Measurements from ENCODE around the gene CLEC1A.

The CLEC1A gene

GRCh38 chr12:10042167-10042566 is 56.6 kb downstream of the CLEC1A start:
- ChIA-PET CTCF (interaction anchor here (0.9 to 1.9 kb wide), 5 partner anchors 8 to 74 kb away, joined by 3 to 4 read pairs (median 3); no protein-coding TSS in a partner anchor), POLR2A (no interaction called here)
- no peak for TF ChIP-seq CTCF (IDR thresholded peaks at IDR 0.05; ENCODE audit: control extremely low read depth, extremely low read depth, low read depth, missing control alignments)
- DNase-seq (ENCODE audit: extremely low spot score): no peak

GRCh38 chr12:10033783-10034545 is 64.8 kb downstream of the CLEC1A start:
- no peak for DNase-seq (ENCODE audit: extremely low spot score)
- CTCF ChIA-PET: interaction anchor here (1.0 to 5.0 kb wide), 9 partner anchors 9 to 716 kb away, joined by 3 to 29 read pairs (median 3); no protein-coding TSS in a partner anchor
- POLR2A ChIA-PET: no interaction called here
- no peak for TF ChIP-seq CTCF (IDR thresholded peaks at IDR 0.05; ENCODE audit: control extremely low read depth, extremely low read depth, low read depth, missing control alignments)

GRCh38 chr12:10031771-10032175 is 67.0 kb downstream of the CLEC1A start:
- DNase-seq (ENCODE audit: extremely low spot score): no peak
- ChIA-PET POLR2A (no interaction called here), CTCF (interaction anchor here (1.2 to 2.1 kb wide), 2 partner anchors 112 to 281 kb away, joined by 4 read pairs; no protein-coding TSS in a partner anchor)
- no peak for TF ChIP-seq CTCF (IDR thresholded peaks at IDR 0.05; ENCODE audit: control extremely low read depth, extremely low read depth, low read depth, missing control alignments)

DNA sequence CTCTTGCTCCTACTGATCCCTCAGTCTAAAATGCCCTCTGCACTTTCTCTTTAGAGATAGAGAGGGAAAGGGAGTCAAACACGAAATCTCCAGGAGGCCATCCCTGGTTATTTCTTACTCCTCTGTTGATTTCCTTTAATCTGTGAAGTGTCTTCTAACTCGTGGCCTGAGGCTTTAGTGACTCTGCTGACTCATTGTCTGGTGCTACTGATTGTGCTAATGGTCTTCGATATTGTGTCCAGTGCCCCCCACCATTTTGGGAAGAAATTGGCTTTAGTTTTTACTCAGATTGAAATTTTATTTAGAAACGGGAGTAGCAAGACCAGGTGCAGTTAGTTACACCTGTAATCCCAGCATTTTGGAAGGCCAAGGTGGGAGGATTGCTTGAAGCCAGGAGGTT is 67.5 kb downstream of the CLEC1A start:
- no peak for DNase-seq (ENCODE audit: extremely low spot score)
- ChIA-PET CTCF (interaction anchor here (2.1 kb wide), 1 partner anchor 112 kb away, joined by 4 read pairs; no protein-coding TSS in a partner anchor), POLR2A (no interaction called here)
- TF ChIP-seq CTCF (IDR thresholded peaks at IDR 0.05; ENCODE audit: control extremely low read depth, extremely low read depth, low read depth, missing control alignments): no peak

DNA sequence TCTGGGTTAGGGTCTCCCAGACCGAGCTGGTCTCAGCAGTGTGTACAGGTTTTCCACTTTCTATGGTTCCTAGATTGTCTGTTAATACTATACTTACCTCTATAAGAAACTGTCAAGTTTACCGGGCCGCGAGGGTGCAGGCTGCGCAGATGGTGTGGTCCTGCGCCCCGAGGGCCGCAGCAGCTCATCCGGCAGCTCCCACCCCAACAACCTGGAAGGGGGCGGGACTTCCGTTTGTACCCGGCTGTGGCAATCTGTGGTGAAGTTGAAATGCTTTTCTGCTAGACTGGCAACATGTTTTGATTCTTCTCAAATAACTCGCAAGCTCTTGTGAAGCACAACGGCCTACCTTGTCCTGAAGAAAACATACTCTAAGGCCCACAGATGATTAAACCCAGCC is 68.3 kb downstream of the CLEC1A start, which contains the start of gene CLEC9A:
Gene CLEC9A, plus strand, starts transcription at position 237 of the 400 bp plus-strand sequence. CDS start 22,006 bp downstream, outside the sequence.
- no peak for DNase-seq (ENCODE audit: extremely low spot score)
- CTCF ChIA-PET: interaction anchor here (1.3 to 2.1 kb wide), 2 partner anchors 21 to 113 kb away, joined by 3 to 4 read pairs; no protein-coding TSS in a partner anchor
- no peak for TF ChIP-seq CTCF (IDR thresholded peaks at IDR 0.05; ENCODE audit: control extremely low read depth, extremely low read depth, low read depth, missing control alignments)
- POLR2A ChIA-PET: no interaction called here

- POLR2A ChIA-PET: no interaction called here
- DNase-seq (ENCODE audit: extremely low spot score): no peak
- CTCF ChIA-PET: no interaction called here
- TF ChIP-seq CTCF (IDR thresholded peaks at IDR 0.05; ENCODE audit: control extremely low read depth, extremely low read depth, low read depth, missing control alignments): no peak
These were observed 71.1 kb downstream of the CLEC1A start for GRCh38 chr12:10027721-10028120.
